Measurements from ENCODE around the gene ADK. TPM values are rescaled to one million over a fixed set of nuclear protein-coding genes. Genes with fewer than 3 reads are reported as not detected.

ADK gene
- total RNA-seq, 1 donor from 2014 or later = 40.2 TPM

DNA sequence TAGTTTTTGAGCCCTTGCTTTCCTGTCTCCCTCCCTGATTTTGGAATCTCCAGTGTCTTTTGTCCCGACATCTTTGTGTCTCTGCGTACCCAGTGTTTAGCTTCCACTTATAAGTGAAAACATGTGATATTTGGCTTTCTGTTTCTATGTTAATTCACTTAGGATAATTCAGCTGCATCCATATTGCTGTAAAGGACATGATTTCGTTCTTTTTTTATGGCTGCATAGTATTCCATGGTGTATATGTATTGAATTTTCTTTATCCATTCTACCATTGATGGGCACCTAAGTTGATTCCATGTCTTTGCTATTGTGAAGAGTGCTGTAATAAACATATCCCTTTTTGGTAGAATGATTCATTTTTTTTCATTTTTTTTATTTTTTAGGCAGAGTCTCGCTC, 48.3 kb downstream of the ADK start:
- H3K4me1 ChIP-seq = no peaks in the 10 kb centered on the region
- intact Hi-C loops (cut with DNase I) = no loop called here
- no peak overlapping the region for H3K27ac ChIP-seq
- no peaks in the 10 kb centered on the region for H3K27me3 ChIP-seq (ENCODE audit: low read depth)
- DNase-seq (no peak), ATAC-seq (no peak)
- peaks cover 7% of the 10 kb centered on the region for H3K36me3 ChIP-seq
- H3K4me3 ChIP-seq = no peak overlapping the region
- TF ChIP-seq, protein P1, sequence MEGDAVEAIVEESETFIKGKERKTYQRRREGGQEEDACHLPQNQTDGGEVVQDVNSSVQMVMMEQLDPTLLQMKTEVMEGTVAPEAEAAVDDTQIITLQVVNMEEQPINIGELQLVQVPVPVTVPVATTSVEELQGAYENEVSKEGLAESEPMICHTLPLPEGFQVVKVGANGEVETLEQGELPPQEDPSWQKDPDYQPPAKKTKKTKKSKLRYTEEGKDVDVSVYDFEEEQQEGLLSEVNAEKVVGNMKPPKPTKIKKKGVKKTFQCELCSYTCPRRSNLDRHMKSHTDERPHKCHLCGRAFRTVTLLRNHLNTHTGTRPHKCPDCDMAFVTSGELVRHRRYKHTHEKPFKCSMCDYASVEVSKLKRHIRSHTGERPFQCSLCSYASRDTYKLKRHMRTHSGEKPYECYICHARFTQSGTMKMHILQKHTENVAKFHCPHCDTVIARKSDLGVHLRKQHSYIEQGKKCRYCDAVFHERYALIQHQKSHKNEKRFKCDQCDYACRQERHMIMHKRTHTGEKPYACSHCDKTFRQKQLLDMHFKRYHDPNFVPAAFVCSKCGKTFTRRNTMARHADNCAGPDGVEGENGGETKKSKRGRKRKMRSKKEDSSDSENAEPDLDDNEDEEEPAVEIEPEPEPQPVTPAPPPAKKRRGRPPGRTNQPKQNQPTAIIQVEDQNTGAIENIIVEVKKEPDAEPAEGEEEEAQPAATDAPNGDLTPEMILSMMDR (IDR thresholded peaks at IDR 0.05) = no peak
- no peaks in the 10 kb centered on the region for H3K9me3 ChIP-seq

DNA sequence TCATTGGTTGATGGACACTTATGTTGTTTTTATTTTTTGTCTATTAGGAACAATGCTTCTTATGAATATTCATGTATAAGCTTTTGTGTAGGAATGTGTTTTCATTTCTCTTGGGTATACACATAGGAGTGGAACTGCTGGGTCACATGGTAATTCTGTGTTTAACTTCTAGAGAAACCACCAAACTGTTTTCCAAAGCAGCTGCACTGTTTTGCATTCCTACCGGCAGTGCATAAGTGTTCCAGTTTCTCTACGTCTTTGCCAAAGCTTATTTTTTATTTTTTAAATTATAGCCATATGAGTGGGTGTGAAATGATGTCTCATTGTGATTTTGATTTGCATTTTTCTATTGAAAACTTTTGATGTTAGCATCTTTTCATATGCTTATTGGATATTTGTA, 51.3 kb downstream of the ADK start:
- H3K9me3 ChIP-seq = no peaks in the 10 kb centered on the region
- ATAC-seq (no peak), DNase-seq (no peak)
- no peaks in the 10 kb centered on the region for H3K27me3 ChIP-seq (ENCODE audit: low read depth)
- H3K4me3 ChIP-seq = no peak overlapping the region
- TF ChIP-seq, protein P1 (IDR thresholded peaks at IDR 0.05) = no peak
- no peak overlapping the region for H3K27ac ChIP-seq
- intact Hi-C loops (cut with DNase I) = no loop called here
- H3K4me1 ChIP-seq = no peaks in the 10 kb centered on the region
- H3K36me3 ChIP-seq = peaks cover 7% of the 10 kb centered on the region

DNA sequence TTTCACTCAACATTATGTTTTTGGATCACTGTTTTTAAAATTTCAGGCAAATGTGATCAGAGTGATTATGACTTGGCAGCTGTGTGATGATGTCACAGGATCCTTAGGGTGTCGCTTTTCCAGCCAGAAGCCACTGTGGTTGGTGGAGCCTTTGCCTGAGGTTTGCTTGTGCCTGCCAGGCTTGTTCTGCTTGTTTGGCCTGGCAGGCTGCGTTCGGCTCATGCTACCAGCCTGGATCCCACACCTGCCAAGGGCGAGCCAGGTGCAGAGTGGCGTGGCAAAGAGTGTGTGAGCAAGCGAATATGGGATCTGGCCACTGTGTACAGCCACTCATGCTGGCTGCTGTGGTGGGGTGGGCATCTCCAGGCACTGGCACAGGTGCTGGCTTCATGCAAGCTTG, 55.7 kb downstream of the ADK start:
- Histone ChIP-seq H3K4me1 (peaks cover 8% of the 10 kb centered on the region), H3K4me3 (no peak overlapping the region), H3K27me3 (ENCODE audit: low read depth) (no peaks in the 10 kb centered on the region), H3K27ac (no peak overlapping the region), H3K9me3 (no peaks in the 10 kb centered on the region), H3K36me3 (no peaks in the 10 kb centered on the region)
- ATAC-seq (peak; percentile 70 to 75), DNase-seq (no peak)
- intact Hi-C loops (cut with DNase I) = no loop called here
- TF ChIP-seq, protein P1 (IDR thresholded peaks at IDR 0.05) = no peak

DNA sequence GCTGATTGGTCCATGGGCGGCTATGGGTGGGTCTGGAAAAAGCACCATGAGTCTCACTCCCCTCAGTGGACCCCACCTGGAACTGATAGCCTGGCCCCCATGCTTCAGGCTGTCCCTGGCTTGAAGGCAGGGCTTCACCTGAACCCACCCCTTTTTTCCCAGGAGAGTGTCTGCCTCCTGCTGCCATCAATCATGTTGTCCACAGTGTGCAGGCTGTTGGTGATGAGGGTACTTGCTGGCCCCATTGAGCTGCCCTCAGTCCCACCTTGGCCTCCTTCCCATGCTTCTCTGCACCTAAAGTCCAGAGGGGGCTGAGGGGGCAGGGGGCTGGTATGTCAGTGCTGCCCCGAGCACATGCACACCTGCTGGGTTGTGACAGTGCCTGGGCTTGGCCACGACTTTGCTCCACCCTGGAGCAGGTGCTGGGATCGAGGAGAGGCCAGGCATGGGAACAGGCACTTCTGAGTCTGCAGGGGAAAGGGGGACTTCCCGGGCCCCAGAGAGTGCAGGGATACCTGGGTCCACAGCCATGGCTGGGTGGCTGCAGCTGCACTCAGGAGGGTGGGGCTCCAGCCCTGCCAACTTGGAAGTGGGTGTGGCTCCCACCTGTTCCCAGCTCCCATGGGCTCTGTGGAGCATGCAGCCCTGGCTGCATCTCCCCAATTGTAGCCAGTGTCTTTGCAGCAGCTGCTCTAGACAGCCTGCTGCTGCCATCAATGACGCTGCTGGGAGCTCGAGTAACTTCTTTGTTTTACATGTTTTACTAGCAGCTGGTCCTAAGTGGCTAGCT, 56.9 kb downstream of the ADK start:
- intact Hi-C loops (cut with DNase I) = no loop called here
- peak; percentile 66 to 68 for ATAC-seq

DNA sequence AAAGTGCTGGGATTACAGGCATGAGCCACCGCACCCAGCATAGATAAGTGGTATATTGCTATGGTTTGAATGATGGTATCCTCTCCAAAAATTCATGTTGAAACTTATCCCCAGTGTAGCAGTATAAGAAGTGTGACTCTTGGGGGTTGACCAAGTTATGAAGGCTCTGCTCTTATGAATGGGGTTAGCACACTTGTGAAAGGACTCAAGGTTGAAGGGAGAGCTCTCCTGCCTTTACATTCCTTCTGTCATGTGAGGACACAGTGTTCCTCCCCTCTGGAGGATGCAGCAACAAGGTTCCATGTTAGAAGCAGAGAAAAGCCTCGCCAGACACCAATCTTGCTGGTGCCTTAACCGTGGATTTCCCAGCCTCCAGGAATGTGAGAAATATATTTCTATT, 58.0 kb downstream of the ADK start:
- intact Hi-C loops (cut with DNase I) = no loop called here
- H3K4me1 ChIP-seq = peaks cover 8% of the 10 kb centered on the region
- no peaks in the 10 kb centered on the region for H3K9me3 ChIP-seq
- H3K4me3 ChIP-seq = no peak overlapping the region
- TF ChIP-seq, protein P1 (IDR thresholded peaks at IDR 0.05) = no peak
- DNase-seq (no peak), ATAC-seq (no peak)
- H3K27ac ChIP-seq = no peak overlapping the region
- H3K27me3 ChIP-seq (ENCODE audit: low read depth) = no peaks in the 10 kb centered on the region
- no peaks in the 10 kb centered on the region for H3K36me3 ChIP-seq

More for the DNA sequence above, 56.9 kb downstream of the ADK start:
- TF ChIP-seq, protein P1 (IDR thresholded peaks at IDR 0.05) = no peak
- no peaks in the 10 kb centered on the region for H3K9me3 ChIP-seq
- H3K27ac ChIP-seq = no peak overlapping the region
- H3K4me1 ChIP-seq = peaks cover 8% of the 10 kb centered on the region
- H3K4me3 ChIP-seq = no peak overlapping the region
- no peaks in the 10 kb centered on the region for H3K36me3 ChIP-seq
- H3K27me3 ChIP-seq (ENCODE audit: low read depth) = no peaks in the 10 kb centered on the region
- DNase-seq = no peak
